Measurements from ENCODE around the gene HDAC1. TPM values are rescaled to one million over a fixed set of nuclear protein-coding genes. Genes with fewer than 3 reads are reported as not detected.

Gene HDAC1
- total and polyA plus RNA-seq, 2 of the 13 experiments (the other 11 are each of a cell fraction or from before 2014, with no cell fraction given), result 93.5 to 189 TPM

GRCh38 chr1:32255072-32256071 is 36.5 kb upstream of the HDAC1 start (continued):
- TF ChIP-seq CEBPB (IDR thresholded peaks at IDR 0.05; ENCODE audit: borderline replicate concordance, low read depth, low read length), result peak; percentile 69; the same call in 1 of the 2 replicates
- TF ChIP-seq ONECUT2 (CRISPR knock-in tag; IDR thresholded peaks at IDR 0.05), result peak; percentile 55; the same call in 1 of the 2 replicates
- TF ChIP-seq CC2D1A (CRISPR knock-in tag; IDR thresholded peaks at IDR 0.05), result no peak
- no peak for TF ChIP-seq ZNF468 (CRISPR knock-in tag; IDR thresholded peaks at IDR 0.05)
- TF ChIP-seq NFIB (CRISPR knock-in tag; IDR thresholded peaks at IDR 0.05; ENCODE audit: borderline replicate concordance), result no peak
- TF ChIP-seq YY1 (IDR thresholded peaks at IDR 0.05; ENCODE audit: insufficient read depth, insufficient replicate concordance, low read depth, low read length), result peak; percentile 79
- peak; percentile 75 for TF ChIP-seq THAP11 (CRISPR knock-in tag; IDR thresholded peaks at IDR 0.05)
- TF ChIP-seq KDM1A (CRISPR knock-in tag; IDR thresholded peaks at IDR 0.05), result peak; percentile 85
- TF ChIP-seq GFI1 (CRISPR knock-in tag; IDR thresholded peaks at IDR 0.05; ENCODE audit: borderline replicate concordance), result no peak
- no peak for TF ChIP-seq EZH2 (conservative IDR thresholded peaks at IDR 0.05; ENCODE audit: low read depth, low read length)
- TF ChIP-seq NR2C2 (CRISPR knock-in tag; IDR thresholded peaks at IDR 0.05; ENCODE audit: borderline replicate concordance), result no peak
- TF ChIP-seq EP300 (IDR thresholded peaks at IDR 0.05; ENCODE audit: low read depth in 2 of 2, low read length in 2 of 2), result 0 out of 4 replicates have a peak, but pooled peaks of 1 of the 2 experiments have one; percentile 18
- no peak for TF ChIP-seq EP300 (CRISPR knock-in tag; IDR thresholded peaks at IDR 0.05; ENCODE audit: borderline replicate concordance)
- peak; percentile 65 for TF ChIP-seq FOXA3 (CRISPR knock-in tag; IDR thresholded peaks at IDR 0.05)
- TF ChIP-seq TEAD3 (CRISPR knock-in tag; optimal IDR thresholded peaks at IDR 0.05; ENCODE audit: borderline replicate concordance), result no peak
- TF ChIP-seq MIXL1 (CRISPR knock-in tag; IDR thresholded peaks at IDR 0.05), result 0 out of 2 replicates have a peak, but pooled peaks have one; percentile 0
- TF ChIP-seq E2F1 (CRISPR knock-in tag; IDR thresholded peaks at IDR 0.05), result no peak
- peak; percentile 69; the same call in 1 of the 2 replicates for TF ChIP-seq FOXK1 (CRISPR knock-in tag; IDR thresholded peaks at IDR 0.05; ENCODE audit: borderline replicate concordance, low read depth)
- no peak for TF ChIP-seq ZNF512 (CRISPR knock-in tag; IDR thresholded peaks at IDR 0.05)
- no peak for TF ChIP-seq ZKSCAN5 (CRISPR knock-in tag; IDR thresholded peaks at IDR 0.05)

Measured in HepG2 (cell line).